Measurements from ENCODE around the gene C6orf132.

C6orf132 gene

GRCh38 chr6:42071881-42072583, 70.4 kb downstream of the C6orf132 start:
- no peak for DNase-seq
- Histone ChIP-seq H3K36me3 (replicated peaks) (peaks cover 34% of the 10 kb centered on the region), H3K27me3 (replicated peaks) (no peaks in the 10 kb centered on the region), H3K4me3 (ENCODE audit: low read depth, low read length) (no peak overlapping the region), H3K27ac (no peak overlapping the region)
- in situ Hi-C loops (cut with HindIII; ENCODE audit: low pct_ligation_motif_present, low sequenced_read_pairs): no loop called here
- TF ChIP-seq CTCF (IDR thresholded peaks at IDR 0.05; ENCODE audit: low read depth, low read length, missing control alignments): no peak

- Histone ChIP-seq H3K27ac (no peak overlapping the region), H3K4me3 (ENCODE audit: low read depth, low read length) (no peak overlapping the region), H3K27me3 (replicated peaks) (no peaks in the 10 kb centered on the region), H3K36me3 (replicated peaks) (peaks cover 48% of the 10 kb centered on the region)
- TF ChIP-seq CTCF (IDR thresholded peaks at IDR 0.05; ENCODE audit: low read depth, low read length, missing control alignments): peak; percentile 12
- DNase-seq: no peak
- in situ Hi-C loops (cut with HindIII; ENCODE audit: low pct_ligation_motif_present, low sequenced_read_pairs): no loop called here
Observed at GRCh38 chr6:42068872-42069522, 73.4 kb downstream of the C6orf132 start.

GRCh38 chr6:42068173-42068572, 74.2 kb downstream of the C6orf132 start:
- no peaks in the 10 kb centered on the region for H3K27me3 ChIP-seq (replicated peaks)
- no peak overlapping the region for H3K27ac ChIP-seq
- no peak for TF ChIP-seq CTCF (IDR thresholded peaks at IDR 0.05; ENCODE audit: low read depth, low read length, missing control alignments)
- H3K4me3 ChIP-seq (ENCODE audit: low read depth, low read length): no peak overlapping the region
- DNase-seq: no peak
- in situ Hi-C loops (cut with HindIII; ENCODE audit: low pct_ligation_motif_present, low sequenced_read_pairs): no loop called here
- H3K36me3 ChIP-seq (replicated peaks): peaks cover 51% of the 10 kb centered on the region

- no peak for DNase-seq
- Histone ChIP-seq H3K27ac (no peak overlapping the region), H3K4me3 (ENCODE audit: low read depth, low read length) (no peak overlapping the region), H3K27me3 (replicated peaks) (no peaks in the 10 kb centered on the region), H3K36me3 (replicated peaks) (peaks cover 48% of the 10 kb centered on the region)
- in situ Hi-C loops (cut with HindIII; ENCODE audit: low pct_ligation_motif_present, low sequenced_read_pairs): no loop called here
- TF ChIP-seq CTCF (IDR thresholded peaks at IDR 0.05; ENCODE audit: low read depth, low read length, missing control alignments): no peak
Observed at GRCh38 chr6:42066156-42066675, 76.2 kb downstream of the C6orf132 start.

- in situ Hi-C loops (cut with HindIII; ENCODE audit: low pct_ligation_motif_present, low sequenced_read_pairs): no loop called here
- H3K4me3 ChIP-seq (ENCODE audit: low read depth, low read length): no peak overlapping the region
- TF ChIP-seq CTCF (IDR thresholded peaks at IDR 0.05; ENCODE audit: low read depth, low read length, missing control alignments): no peak
- no peak overlapping the region for H3K27ac ChIP-seq
- DNase-seq: no peak
- H3K27me3 ChIP-seq (replicated peaks): no peaks in the 10 kb centered on the region
- peaks cover 53% of the 10 kb centered on the region for H3K36me3 ChIP-seq (replicated peaks)
Observed at GRCh38 chr6:42059743-42060142, 82.7 kb downstream of the C6orf132 start.
